Activated T-cell treated with anti-CD3 and anti-CD28 coated beads for 48 hours (primary cell): ENCODE results near the gene TOMM34.

ENCODE experiments used
- DNase-seq: peaks from one replicate; pipeline ENCODE4 v3.0.0-alpha.2; 2020; ENCODE audit warnings: low read depth

The TOMM34 gene

GRCh38 chr20:44960103-44960852 is at the start of gene TOMM34:
Gene TOMM34 (minus strand): TSS chr20:44960397. CDS start chr20:44960333, 64 bp downstream.
- DNase-seq: peak; percentile 97

- DNase-seq: no peak
Measured at GRCh38 chr20:45008521-45009049, 48.4 kb upstream of the TOMM34 start.

- no peak for DNase-seq
Measured at GRCh38 chr20:44997668-44998067, 37.5 kb upstream of the TOMM34 start.

GRCh38 chr20:44997171-44997570 is 37.0 kb upstream of the TOMM34 start:
- no peak for DNase-seq

GRCh38 chr20:44993343-44993742 is 33.1 kb upstream of the TOMM34 start:
- no peak for DNase-seq

- no peak for DNase-seq
Measured at GRCh38 chr20:44990957-44991356, 30.8 kb upstream of the TOMM34 start.

GRCh38 chr20:44990425-44990824 is 30.2 kb upstream of the TOMM34 start:
- peak; percentile 50 for DNase-seq

GRCh38 chr20:44988631-44989171 is 28.5 kb upstream of the TOMM34 start:
- DNase-seq: no peak

- no peak for DNase-seq
Measured at GRCh38 chr20:44983093-44983674, 23.0 kb upstream of the TOMM34 start.

GRCh38 chr20:44981736-44982406 is 21.7 kb upstream of the TOMM34 start:
- DNase-seq: no peak

GRCh38 chr20:44979090-44979621 is 19.0 kb upstream of the TOMM34 start:
- DNase-seq: no peak

- DNase-seq: no peak
Measured at GRCh38 chr20:44976698-44977097, 16.5 kb upstream of the TOMM34 start.

- DNase-seq: no peak
Measured at GRCh38 chr20:44973053-44973452, 12.9 kb upstream of the TOMM34 start.

- no peak for DNase-seq
Measured at GRCh38 chr20:44970243-44970757, 10.1 kb upstream of the TOMM34 start.

- DNase-seq: no peak
Measured at GRCh38 chr20:44969300-44969894, 9.2 kb upstream of the TOMM34 start.

- DNase-seq: no peak
Measured at GRCh38 chr20:44967207-44967807, 7.1 kb upstream of the TOMM34 start.

- peak; percentile 96 for DNase-seq
Measured at GRCh38 chr20:44966030-44966961, 6.1 kb upstream of the TOMM34 start, which contains the start of gene STK4. Gene STK4 (plus strand): TSS chr20:44966512. CDS start chr20:44966569, 57 bp downstream.

- no peak for DNase-seq
Measured at GRCh38 chr20:44965651-44966029, 5.4 kb upstream of the TOMM34 start.

GRCh38 chr20:44963325-44964215 is 3.4 kb upstream of the TOMM34 start:
- no peak for DNase-seq
